H1 (cell line): Measurements from ENCODE around the gene SIGLEC15. TPM values are rescaled to one million over a fixed set of nuclear protein-coding genes. Genes with fewer than 3 reads are reported as not detected.

Source experiments
- HDAC2 ChIP-seq, 2 experiments: fragments of 300-600 bp in 1 of 2; sonication (generic) in 1 of 2; IDR thresholded peaks; 2 replicates each; pipeline ENCODE4 v1.6.1; 2011 to 2012; ENCODE audit warnings: low read depth in 2 of 2, low read length in 2 of 2, mild to moderate bottlenecking in 2 of 2, moderate library complexity in 2 of 2, borderline replicate concordance in 1 of 2, inconsistent platforms in 1 of 2
- polyA plus RNA-seq, 7 experiments: library from polyadenylated mRNA; depleted of rRNA in 3 of 7; stranded (reverse) in 5 of 7; unstranded in 2 of 7; fragments of >200 nt in 5 of 7; fragments of 200-250 nt in 2 of 7; gene quantifications; 1 replicate in 5 of 7; 2 replicates in 1 of 7; 4 replicates in 1 of 7; pipeline versions ENCODE4 v1.2.1 to v1.2.3, GENCODE V29; 2011 to 2013; ENCODE audit warnings: missing spikeins in 2 of 7, mixed read lengths in 2 of 7
- total RNA-seq: library from RNA; stranded (reverse); fragmentation: NEBNext Ultra II Directional; extraction: Animal tissue kit (Norgen Biotek cat#: 25700); gene quantifications from 2 replicates; pipeline ENCODE4 v1.2.1, GENCODE V29; 2021

SIGLEC15 gene
- total and polyA plus RNA-seq, 2 of the 8 experiments (the other 6 are each of a cell fraction or from before 2014, with no cell fraction given) = 0.20 to 0.37 TPM

DNA sequence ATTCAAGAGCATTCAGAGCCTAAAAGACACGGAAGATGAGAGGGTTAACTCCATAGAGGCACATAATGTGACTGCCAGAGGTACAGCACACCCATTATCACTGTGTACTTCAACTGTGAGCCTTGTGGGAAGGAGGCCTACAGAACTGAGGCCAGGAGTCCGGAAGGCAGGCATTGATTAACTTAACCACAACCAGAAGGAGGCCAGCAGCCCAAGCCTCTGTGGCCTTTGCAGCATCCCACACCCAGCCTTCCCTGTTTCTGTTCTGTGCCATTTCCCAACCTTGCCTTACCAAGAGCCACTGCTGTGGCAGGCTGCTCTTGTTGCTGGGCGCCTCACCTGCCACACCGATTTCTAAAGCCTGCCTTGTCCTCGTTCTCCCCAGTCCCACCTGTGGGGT is 27.2 kb downstream of the SIGLEC15 start (continued):
- TF ChIP-seq HDAC2 (IDR thresholded peaks at IDR 0.05; ENCODE audit: borderline replicate concordance in 1 of 2, low read depth in 2 of 2, low read length in 2 of 2) = no peak
